ENCODE measurements around the gene SH3GL2.

The SH3GL2 gene

DNA sequence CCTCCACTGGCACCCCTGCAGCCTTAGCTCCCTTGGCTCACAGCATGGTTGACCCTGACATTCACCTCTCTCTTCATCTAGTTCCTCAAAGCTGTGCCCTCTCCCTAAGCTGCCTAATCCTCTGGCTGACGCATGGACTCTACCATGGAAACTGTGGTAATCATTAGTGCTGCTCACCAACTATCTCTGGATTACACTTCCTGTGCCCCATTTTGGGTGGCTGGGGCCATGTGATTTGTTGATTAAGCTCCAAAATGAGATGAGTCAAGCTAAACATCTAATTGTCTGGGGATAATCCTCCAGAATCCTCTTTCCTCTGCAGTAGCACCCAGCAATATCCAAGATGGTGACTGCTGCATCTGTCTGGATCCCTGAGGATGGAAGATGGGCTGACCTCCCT lies 264.4 kb downstream of the SH3GL2 start:
- TF ChIP-seq, protein P1, sequence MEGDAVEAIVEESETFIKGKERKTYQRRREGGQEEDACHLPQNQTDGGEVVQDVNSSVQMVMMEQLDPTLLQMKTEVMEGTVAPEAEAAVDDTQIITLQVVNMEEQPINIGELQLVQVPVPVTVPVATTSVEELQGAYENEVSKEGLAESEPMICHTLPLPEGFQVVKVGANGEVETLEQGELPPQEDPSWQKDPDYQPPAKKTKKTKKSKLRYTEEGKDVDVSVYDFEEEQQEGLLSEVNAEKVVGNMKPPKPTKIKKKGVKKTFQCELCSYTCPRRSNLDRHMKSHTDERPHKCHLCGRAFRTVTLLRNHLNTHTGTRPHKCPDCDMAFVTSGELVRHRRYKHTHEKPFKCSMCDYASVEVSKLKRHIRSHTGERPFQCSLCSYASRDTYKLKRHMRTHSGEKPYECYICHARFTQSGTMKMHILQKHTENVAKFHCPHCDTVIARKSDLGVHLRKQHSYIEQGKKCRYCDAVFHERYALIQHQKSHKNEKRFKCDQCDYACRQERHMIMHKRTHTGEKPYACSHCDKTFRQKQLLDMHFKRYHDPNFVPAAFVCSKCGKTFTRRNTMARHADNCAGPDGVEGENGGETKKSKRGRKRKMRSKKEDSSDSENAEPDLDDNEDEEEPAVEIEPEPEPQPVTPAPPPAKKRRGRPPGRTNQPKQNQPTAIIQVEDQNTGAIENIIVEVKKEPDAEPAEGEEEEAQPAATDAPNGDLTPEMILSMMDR (IDR thresholded peaks at IDR 0.05; ENCODE audit: low read depth, low read length, missing control alignments), result no peak
- H3K4me3 ChIP-seq (ENCODE audit: low read depth, low read length), result no peak overlapping the region
- DNase-seq (ENCODE audit: low read depth), result no peak
